Measurements from ENCODE around the gene TMEM191B.
"Not testable (repeated sequence)": the region's sequence is repeated elsewhere in the genome, so short reads cannot be mapped to it uniquely, and the experiment has no call there.

Gene TMEM191B

DNA sequence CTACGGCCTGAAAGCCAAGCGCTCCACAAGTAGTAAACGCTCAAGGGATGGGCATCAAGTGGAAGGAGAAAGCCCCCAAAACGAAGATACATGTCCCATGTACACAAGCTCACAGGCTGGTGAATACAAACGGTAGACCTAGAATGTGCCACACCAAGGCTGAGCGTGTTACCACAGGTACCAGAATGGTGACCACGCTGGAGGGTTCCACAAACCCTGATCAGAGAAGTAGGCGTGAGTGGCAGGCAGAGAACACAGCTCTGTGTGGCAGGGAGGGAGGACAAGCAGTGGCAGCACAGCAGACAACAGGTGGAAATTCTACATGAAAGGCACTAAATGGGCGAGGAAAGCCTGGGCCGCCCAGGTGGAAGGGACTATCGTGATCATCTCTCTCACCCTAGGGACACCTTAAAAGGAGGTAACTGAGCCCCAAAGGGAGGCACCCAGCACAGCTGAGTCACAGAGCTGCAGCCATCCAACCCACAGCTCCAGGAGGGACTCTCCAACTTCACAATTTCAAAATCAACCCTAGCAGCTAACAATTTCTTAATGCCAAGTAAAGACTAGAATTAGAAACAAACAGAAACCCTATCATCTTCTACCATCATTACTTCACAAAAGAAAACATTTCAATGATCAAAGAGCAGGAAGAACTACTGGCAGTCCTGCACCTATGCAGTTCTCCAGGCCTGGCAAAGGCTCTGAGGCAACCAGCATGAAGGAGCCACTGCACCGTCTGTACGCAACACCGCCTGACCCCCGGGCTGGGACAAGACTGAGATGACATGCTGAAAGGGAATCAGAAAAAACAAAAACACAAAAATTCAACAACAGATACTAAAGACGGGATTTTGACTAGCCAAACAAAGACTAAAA is 32.7 kb downstream of the TMEM191B start:
- not testable (repeated sequence) for H3K27me3 ChIP-seq (ENCODE audit: insufficient read depth, low read length, poor library complexity, severe bottlenecking); H3K9me2 ChIP-seq (replicated peaks; ENCODE audit: low read depth, low read length); H3K4me2 ChIP-seq (ENCODE audit: low read depth, low read length, poor library complexity, severe bottlenecking); H3F3A ChIP-seq (ENCODE audit: low read depth); H3K4me1 ChIP-seq (ENCODE audit: insufficient read depth, low read length, poor library complexity, severe bottlenecking); H3K79me2 ChIP-seq (ENCODE audit: insufficient read depth, low read length); H3K4me3 ChIP-seq (ENCODE audit: low read length, poor library complexity, severe bottlenecking); H2AFZ ChIP-seq (ENCODE audit: low read length); H3K9ac ChIP-seq (ENCODE audit: low read depth, low read length, poor library complexity, severe bottlenecking); H4K20me1 ChIP-seq (ENCODE audit: insufficient read depth, low read length, poor library complexity, severe bottlenecking); H3K9me3 ChIP-seq (ENCODE audit: insufficient read depth, low read depth, low read length); H3K36me3 ChIP-seq (ENCODE audit: insufficient read depth, low read length)

DNA sequence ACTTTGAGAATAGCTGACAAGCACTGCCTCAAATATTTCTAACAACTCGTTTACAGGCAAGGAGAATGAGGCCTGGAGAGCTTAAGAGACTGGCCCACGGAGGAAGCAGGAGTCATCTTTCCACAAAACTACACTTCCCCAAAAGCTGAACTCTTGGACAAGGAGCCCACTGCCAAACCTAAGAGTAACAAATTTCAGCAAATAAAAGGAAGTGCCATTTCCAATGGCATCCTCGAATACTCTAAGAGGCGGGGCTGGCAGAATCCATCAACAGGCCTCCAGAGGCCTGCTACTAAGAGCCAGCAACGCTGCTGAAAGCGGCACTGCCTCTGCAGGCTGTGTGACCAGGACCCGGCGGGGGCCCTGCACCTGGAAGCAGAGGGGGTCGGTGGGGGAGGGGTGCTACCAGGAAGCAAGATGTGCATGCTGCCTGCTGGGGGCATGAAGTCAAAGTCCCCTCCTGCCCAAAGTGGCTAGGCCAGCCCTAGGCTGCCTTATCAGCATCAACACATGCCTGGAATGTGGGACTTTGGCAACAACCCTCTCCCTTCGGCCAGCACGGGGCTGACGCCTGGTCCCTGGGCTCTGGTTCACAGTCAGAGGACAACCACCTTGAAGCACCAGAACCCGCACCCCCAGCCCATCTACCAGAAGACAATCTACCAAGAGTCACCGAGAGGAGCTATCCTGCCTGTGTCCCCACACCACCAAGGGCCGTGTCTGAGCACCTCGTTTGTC is 43.1 kb downstream of the TMEM191B start:
- H3K9ac ChIP-seq (ENCODE audit: low read depth, low read length, poor library complexity, severe bottlenecking); H3K36me3 ChIP-seq (ENCODE audit: insufficient read depth, low read length); H3K4me3 ChIP-seq (ENCODE audit: low read length, poor library complexity, severe bottlenecking); H3K4me1 ChIP-seq (ENCODE audit: insufficient read depth, low read length, poor library complexity, severe bottlenecking); H3K9me3 ChIP-seq (ENCODE audit: insufficient read depth, low read depth, low read length); H2AFZ ChIP-seq (ENCODE audit: low read length); H3K27me3 ChIP-seq (ENCODE audit: insufficient read depth, low read length, poor library complexity, severe bottlenecking); H3K9me2 ChIP-seq (replicated peaks; ENCODE audit: low read depth, low read length); H4K20me1 ChIP-seq (ENCODE audit: insufficient read depth, low read length, poor library complexity, severe bottlenecking); H3K4me2 ChIP-seq (ENCODE audit: low read depth, low read length, poor library complexity, severe bottlenecking); H3K79me2 ChIP-seq (ENCODE audit: insufficient read depth, low read length); H3F3A ChIP-seq (ENCODE audit: low read depth): not testable (repeated sequence)

DNA sequence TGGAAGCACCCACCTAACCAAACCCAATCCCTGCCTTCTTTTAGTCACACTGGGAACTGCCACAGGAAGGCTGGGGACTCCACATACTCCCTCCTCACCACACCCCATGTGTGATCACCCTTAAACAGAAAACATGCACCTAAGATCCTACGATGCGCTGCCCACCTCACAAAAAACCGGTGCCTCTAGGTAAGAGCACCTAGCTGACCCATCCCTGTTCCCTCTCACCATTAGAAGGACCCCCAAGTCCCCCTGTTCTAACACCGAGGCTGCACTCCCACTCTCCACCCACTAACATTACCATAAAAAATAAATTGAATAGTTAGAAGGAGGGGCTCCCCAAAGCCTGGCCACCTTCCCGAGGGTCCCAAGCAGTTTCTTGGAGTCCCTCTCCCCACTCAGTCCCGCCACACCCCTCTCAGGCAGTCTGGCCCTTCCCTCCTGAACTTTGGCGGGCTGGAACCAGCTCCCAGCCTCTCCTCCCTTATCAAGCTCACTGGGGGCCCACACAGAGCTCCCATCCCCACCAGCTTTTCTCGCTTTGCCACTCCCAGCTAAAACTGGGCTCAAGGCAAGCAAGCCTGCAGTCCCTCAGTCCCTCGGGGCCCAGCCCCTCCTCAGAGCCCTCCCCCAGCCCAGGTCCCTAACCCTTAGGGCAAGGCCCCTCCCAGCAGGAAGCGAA is 46.0 kb downstream of the TMEM191B start:
- not testable (repeated sequence) for H3K9me2 ChIP-seq (replicated peaks; ENCODE audit: low read depth, low read length); H3K4me2 ChIP-seq (ENCODE audit: low read depth, low read length, poor library complexity, severe bottlenecking); H3K27me3 ChIP-seq (ENCODE audit: insufficient read depth, low read length, poor library complexity, severe bottlenecking); H3K9ac ChIP-seq (ENCODE audit: low read depth, low read length, poor library complexity, severe bottlenecking); H3K36me3 ChIP-seq (ENCODE audit: insufficient read depth, low read length); H3K79me2 ChIP-seq (ENCODE audit: insufficient read depth, low read length); H4K20me1 ChIP-seq (ENCODE audit: insufficient read depth, low read length, poor library complexity, severe bottlenecking); H3K9me3 ChIP-seq (ENCODE audit: insufficient read depth, low read depth, low read length); H3K4me1 ChIP-seq (ENCODE audit: insufficient read depth, low read length, poor library complexity, severe bottlenecking); H3F3A ChIP-seq (ENCODE audit: low read depth); H2AFZ ChIP-seq (ENCODE audit: low read length); H3K4me3 ChIP-seq (ENCODE audit: low read length, poor library complexity, severe bottlenecking)

DNA sequence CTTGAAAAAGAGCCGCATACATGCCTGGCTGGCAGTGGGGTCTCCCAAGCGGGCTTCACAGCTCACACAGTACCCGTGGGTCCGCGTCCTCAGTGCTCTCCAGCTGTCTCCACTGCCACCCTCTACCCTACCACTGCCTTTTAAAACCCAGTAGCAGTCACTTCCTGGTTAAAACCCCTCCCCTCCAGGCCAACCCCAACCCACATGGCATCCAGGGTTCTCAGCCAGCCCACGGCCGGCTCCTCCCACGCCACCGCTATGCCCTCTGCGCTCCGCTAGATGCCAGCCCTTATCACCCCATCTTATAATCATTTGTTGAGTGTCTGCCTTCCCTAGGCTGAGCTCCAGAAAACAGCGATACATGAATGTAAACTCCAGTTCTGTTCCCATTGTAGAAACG is 47.0 kb downstream of the TMEM191B start:
- not testable (repeated sequence) for H3K4me1 ChIP-seq (ENCODE audit: insufficient read depth, low read length, poor library complexity, severe bottlenecking); H3K4me2 ChIP-seq (ENCODE audit: low read depth, low read length, poor library complexity, severe bottlenecking); H3K9ac ChIP-seq (ENCODE audit: low read depth, low read length, poor library complexity, severe bottlenecking); H3K4me3 ChIP-seq (ENCODE audit: low read length, poor library complexity, severe bottlenecking); H4K20me1 ChIP-seq (ENCODE audit: insufficient read depth, low read length, poor library complexity, severe bottlenecking); H3F3A ChIP-seq (ENCODE audit: low read depth); H2AFZ ChIP-seq (ENCODE audit: low read length); H3K9me3 ChIP-seq (ENCODE audit: insufficient read depth, low read depth, low read length); H3K36me3 ChIP-seq (ENCODE audit: insufficient read depth, low read length); H3K79me2 ChIP-seq (ENCODE audit: insufficient read depth, low read length); H3K27me3 ChIP-seq (ENCODE audit: insufficient read depth, low read length, poor library complexity, severe bottlenecking); H3K9me2 ChIP-seq (replicated peaks; ENCODE audit: low read depth, low read length)

DNA sequence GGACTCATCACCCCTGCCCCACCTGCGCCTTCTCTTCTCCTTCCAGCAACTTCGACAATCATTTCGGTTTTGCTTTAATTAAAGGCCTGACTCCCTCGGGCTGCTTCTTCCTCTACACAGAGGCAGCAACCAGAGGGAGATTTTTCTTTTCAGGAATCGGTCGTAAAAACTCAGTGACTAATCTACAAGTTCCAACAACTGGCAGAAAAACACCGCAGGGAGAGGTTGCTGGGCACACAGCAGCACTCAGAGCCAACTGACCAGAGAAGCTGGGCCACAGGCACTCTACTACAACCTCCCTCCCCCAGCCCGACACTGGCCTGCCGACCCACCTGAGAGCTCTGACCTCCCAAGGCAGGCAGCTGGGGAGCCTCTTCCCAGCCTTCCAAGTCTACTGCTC is 48.1 kb downstream of the TMEM191B start:
- not testable (repeated sequence) for H3K4me1 ChIP-seq (ENCODE audit: insufficient read depth, low read length, poor library complexity, severe bottlenecking); H3K9me2 ChIP-seq (replicated peaks; ENCODE audit: low read depth, low read length); H3K9me3 ChIP-seq (ENCODE audit: insufficient read depth, low read depth, low read length); H4K20me1 ChIP-seq (ENCODE audit: insufficient read depth, low read length, poor library complexity, severe bottlenecking); H2AFZ ChIP-seq (ENCODE audit: low read length); H3K79me2 ChIP-seq (ENCODE audit: insufficient read depth, low read length); H3K4me2 ChIP-seq (ENCODE audit: low read depth, low read length, poor library complexity, severe bottlenecking); H3F3A ChIP-seq (ENCODE audit: low read depth); H3K36me3 ChIP-seq (ENCODE audit: insufficient read depth, low read length); H3K9ac ChIP-seq (ENCODE audit: low read depth, low read length, poor library complexity, severe bottlenecking); H3K4me3 ChIP-seq (ENCODE audit: low read length, poor library complexity, severe bottlenecking); H3K27me3 ChIP-seq (ENCODE audit: insufficient read depth, low read length, poor library complexity, severe bottlenecking)

DNA sequence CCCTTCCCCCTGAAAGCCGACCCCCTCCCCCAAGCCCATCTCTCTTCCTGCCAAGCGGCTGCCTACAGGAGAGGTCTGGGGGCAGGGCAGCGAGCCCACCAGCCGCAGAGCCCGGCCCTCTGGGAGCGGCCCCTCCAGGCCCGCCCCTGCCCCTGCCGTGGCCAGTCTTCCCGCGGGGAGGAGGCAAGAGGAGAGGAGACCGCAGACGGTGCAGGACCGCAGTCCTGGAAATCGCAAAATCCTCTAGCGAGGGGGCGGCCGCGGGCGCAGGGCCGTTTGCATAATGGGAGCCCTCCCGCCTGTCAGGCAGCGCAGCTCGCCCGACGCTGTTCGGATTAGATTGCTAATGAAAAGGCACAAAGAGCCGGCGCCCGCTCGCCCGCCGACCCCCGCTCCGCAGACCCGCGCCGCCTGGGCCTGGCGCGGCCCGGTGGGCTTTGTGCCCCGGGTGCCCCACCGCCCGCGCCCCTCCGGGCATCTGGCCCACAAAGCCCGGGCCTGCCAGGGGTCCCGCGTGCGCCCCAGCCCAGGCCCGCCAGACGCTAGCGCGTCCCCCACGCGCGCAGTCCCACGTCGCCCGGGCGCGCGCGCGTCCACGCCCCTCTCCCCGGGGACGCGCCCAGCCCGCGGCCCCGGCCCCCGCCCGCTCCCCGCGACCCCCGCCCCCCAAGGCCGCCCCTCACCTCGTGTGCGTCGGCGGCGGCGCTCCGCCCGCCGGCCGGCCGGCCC is 49.7 kb downstream of the TMEM191B start:
- H3K79me2 ChIP-seq (ENCODE audit: insufficient read depth, low read length); H3K4me2 ChIP-seq (ENCODE audit: low read depth, low read length, poor library complexity, severe bottlenecking); H3K4me3 ChIP-seq (ENCODE audit: low read length, poor library complexity, severe bottlenecking); H4K20me1 ChIP-seq (ENCODE audit: insufficient read depth, low read length, poor library complexity, severe bottlenecking); H3K27me3 ChIP-seq (ENCODE audit: insufficient read depth, low read length, poor library complexity, severe bottlenecking); H3K9ac ChIP-seq (ENCODE audit: low read depth, low read length, poor library complexity, severe bottlenecking); H3K36me3 ChIP-seq (ENCODE audit: insufficient read depth, low read length); H3K9me3 ChIP-seq (ENCODE audit: insufficient read depth, low read depth, low read length); H3F3A ChIP-seq (ENCODE audit: low read depth); H3K9me2 ChIP-seq (replicated peaks; ENCODE audit: low read depth, low read length); H2AFZ ChIP-seq (ENCODE audit: low read length); H3K4me1 ChIP-seq (ENCODE audit: insufficient read depth, low read length, poor library complexity, severe bottlenecking): not testable (repeated sequence)

DNA sequence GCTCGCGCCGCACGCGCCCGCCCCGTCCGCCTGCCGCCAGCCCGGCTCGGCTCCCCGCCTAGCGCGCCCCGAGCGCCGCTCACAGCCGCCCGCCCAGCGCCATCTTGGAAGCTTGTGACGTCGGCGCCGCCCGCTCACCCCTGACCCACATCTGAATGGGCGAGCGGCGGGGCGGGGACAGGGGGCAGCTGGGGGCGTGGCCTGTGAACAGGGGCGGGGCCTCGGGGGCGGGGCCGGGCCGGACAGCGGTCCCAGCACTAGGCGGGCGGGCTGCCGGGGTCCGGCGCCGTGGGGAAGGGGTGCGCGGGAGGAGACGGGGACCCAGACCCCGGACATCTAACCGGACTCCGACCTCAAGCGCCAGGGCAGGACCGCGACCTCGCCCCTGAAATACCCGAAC is 50.2 kb downstream of the TMEM191B start:
- H3K79me2 ChIP-seq (ENCODE audit: insufficient read depth, low read length); H3K9me3 ChIP-seq (ENCODE audit: insufficient read depth, low read depth, low read length); H3K36me3 ChIP-seq (ENCODE audit: insufficient read depth, low read length); H4K20me1 ChIP-seq (ENCODE audit: insufficient read depth, low read length, poor library complexity, severe bottlenecking); H3K4me1 ChIP-seq (ENCODE audit: insufficient read depth, low read length, poor library complexity, severe bottlenecking); H3K9me2 ChIP-seq (replicated peaks; ENCODE audit: low read depth, low read length); H2AFZ ChIP-seq (ENCODE audit: low read length); H3K4me2 ChIP-seq (ENCODE audit: low read depth, low read length, poor library complexity, severe bottlenecking); H3K9ac ChIP-seq (ENCODE audit: low read depth, low read length, poor library complexity, severe bottlenecking); H3F3A ChIP-seq (ENCODE audit: low read depth); H3K4me3 ChIP-seq (ENCODE audit: low read length, poor library complexity, severe bottlenecking); H3K27me3 ChIP-seq (ENCODE audit: insufficient read depth, low read length, poor library complexity, severe bottlenecking): not testable (repeated sequence)

Measured in Loucy (cell line).